Right renal cortex interstitium (tissue), 3 donors: Measurements from ENCODE around the gene SAE1. TPM values are rescaled to one million over a fixed set of nuclear protein-coding genes. Genes with fewer than 3 reads are reported as not detected.
"Not testable (repeated sequence)": the region's sequence is repeated elsewhere in the genome, so short reads cannot be mapped to it uniquely, and the experiment has no call there.

Experiments
- DNase-seq, 3 donors: peaks; one replicate each; pipeline ENCODE4 v3.0.0-alpha.2; 2013; ENCODE audit warnings: low read depth in 3 of 3, low spot score in 2 of 3
- polyA plus RNA-seq, 3 donors: library from polyadenylated mRNA; unstranded; fragments of 120-200 nt; gene quantifications; one replicate each; pipeline ENCODE4 v1.2.1, GENCODE V29; 2013; ENCODE audit not compliant: insufficient read length in 3 of 3

SAE1 gene
- 100 to 1,000 TPM; 119 to 131 (median 131) TPM for polyA plus RNA-seq

- peak; percentile 93 to 95 (median 94) for DNase-seq
Measured at GRCh38 chr19:47130589-47131227, at the start of gene SAE1. TSS of gene SAE1 (plus strand) at chr19:47130835. CDS start at chr19:47130931, 96 bp downstream.

- no peak for DNase-seq
Measured at GRCh38 chr19:47081095-47081494, 49.5 kb upstream of the SAE1 start.

DNA sequence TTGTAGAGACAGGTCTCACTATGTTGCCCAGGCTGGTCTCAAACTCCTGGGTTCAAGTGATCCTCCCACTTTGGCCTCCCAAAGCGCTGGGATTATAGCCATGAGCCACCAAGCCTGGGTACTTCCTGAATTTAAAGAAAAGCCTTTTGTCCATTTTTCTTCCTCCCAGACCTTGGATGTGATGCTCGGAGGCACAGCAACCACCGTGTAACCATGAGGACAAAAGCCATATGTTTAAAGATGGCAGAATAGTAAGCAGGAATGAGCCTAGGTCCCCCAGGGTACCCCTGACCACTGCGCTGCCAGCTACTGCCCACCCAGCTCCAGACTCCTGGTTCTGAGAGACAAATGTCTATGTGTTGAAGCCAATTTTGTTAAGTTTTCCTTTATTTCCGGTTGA is 48.1 kb upstream of the SAE1 start:
- no peak for DNase-seq

- DNase-seq, result no peak
Measured at GRCh38 chr19:47084879-47085439, 45.7 kb upstream of the SAE1 start.

DNA sequence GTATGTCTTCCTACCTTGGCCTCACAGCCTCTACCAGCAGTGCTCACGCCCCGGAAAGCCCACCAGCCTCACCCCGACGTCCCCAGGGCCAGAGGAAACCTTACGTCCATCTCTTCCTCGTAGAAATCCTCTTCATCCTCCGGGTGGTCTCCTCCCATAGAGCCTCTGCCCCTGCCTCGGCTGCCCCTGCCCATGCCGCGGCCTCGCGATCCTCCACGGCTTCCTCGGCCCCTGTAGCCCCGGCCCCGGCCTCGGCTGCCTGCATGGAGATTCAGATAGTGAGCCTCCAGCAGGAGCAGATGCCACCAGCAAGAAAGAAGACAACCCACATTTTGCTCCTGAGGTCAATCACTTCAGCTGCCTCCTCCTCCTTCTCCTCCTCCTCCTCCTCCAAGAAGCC is 44.4 kb upstream of the SAE1 start:
- DNase-seq, result no peak

DNA sequence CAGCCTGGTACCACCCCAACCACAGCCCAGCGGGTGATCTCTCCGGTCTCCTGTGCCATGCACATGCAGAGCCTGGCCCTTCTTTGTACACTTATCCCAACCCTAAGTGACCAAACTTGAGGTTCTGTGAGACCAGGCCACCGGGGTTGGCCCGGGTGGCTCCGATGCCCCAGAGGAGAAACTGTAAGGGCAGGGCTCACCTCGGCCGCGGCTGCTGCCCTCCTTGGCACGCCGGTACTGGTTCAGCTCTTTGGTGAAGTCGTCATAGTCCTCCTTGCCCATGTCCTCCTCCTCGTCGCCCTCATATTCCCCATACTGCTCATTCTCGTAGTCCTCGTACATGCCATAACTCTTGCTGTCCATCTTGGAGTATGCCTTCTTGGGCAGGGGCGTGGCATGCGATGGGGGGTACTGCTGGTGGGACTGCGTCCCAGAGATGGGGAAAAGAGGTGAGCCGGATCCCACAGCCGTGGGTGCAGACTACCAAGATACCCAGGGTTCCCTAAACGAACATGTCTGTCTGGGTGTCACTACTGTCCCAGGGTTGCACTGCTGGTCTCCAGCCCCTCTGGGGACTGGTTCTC is 40.8 kb upstream of the SAE1 start:
- DNase-seq, result no peak

DNA sequence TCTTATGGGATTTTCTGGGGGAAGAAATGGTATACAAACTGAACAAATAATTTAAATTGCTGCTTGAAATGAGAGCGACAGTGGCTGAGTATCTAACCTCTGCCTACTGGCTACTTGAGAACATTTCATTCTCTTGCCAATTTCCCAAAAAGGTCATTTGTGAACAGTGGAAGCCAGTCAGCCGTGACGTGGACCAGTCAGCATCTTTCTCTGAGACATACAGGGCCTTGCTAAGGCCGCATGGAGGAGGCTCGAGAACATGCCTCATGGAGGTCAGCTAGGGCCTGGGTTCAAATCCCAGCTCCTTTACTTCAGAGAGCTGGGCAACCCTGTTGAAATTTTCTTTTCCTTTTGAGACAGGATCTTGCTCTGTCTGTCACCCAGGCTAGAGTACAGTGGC is 37.4 kb upstream of the SAE1 start:
- no peak for DNase-seq

DNA sequence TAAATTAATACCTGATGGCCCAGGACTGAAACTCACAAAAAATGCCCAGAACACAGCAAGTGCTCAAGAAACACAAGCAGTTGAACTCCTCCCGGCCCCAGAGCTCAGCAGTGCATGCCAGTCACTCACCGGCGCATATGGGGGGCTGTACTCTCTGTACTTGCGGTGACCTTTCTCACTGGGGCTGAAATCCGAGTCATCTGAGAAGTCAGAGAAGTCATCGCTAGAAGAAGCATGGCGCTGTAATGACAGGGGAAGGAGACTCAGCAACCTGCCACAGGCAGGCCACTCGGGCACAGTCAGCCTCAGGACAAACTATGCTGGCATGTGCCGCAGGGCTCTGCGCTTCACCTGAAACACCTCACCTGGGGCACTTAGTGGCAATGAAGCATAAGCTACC is 36.8 kb upstream of the SAE1 start:
- DNase-seq, result no peak

DNA sequence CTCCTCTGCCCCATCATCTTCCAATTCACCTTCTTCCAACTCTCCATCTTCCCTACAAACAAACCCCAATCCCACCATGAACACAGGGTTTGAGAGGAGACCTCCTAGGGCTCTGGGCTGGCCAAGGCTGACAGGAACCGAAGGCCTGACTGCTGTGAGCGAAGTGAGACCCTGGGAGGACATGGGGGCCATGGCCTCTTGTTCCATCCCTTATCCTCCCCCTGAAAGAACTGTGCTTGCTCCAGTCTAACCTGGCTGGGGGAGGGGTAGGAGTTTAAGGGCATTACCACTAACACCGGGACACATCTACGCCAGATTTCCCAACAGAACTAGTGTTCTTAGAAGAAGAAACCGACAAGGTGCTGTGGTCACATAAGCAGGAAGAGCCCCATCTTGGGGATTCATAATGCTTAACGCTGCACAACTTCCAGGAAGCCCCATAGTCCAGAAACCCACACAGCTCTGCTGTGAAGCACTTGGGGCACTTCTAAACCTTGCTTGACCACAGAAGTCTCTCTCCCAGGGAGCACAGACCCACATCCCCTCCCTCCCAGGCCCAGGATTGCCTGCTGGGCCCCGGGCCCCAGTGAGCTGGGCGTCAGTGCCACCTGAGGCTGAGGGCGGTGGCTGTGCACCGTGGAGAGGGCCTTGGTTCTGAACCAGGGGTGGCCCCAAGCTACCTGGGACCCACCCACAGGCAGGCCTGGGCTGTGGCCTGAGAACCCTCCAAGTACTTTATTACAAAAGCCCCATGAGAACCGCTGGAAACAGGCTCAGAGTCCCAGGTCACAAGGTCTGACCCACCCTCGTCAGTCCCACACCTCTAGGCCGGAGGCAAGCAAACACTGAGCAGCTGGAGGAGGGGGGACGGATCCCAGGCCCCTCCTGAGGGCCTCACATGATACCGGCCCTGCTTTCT is 35.8 kb upstream of the SAE1 start:
- DNase-seq, result no peak

DNA sequence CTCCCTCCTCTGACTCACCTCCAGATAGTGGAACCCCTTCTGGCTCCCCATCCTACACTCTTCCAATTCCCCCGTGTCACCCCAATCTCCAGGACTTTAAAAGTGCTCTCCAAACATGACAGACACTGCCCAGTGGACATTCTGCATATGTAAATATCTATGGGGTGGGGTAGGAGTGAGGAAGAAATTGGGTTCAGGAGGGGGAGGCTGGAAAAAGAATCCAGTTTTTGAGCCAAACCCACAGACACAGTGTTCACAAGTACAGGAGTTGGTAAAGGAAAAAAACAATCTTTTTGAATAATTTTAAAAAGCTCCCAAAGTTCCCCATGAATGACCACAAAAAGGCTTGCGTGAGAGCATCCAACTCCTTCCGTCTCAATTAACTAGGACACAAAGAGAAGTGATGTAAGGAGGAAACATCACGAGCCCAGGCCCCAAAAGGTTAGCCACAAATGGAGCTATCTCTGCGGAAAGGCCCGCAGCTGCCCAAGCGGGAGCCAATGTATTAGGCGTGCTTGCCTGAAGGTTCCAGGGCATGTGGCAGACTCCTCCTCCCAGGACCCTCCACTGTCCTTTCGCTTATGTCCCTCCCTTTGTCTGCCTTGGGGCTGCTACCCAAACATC is 35.0 kb upstream of the SAE1 start:
- no peak for DNase-seq

DNA sequence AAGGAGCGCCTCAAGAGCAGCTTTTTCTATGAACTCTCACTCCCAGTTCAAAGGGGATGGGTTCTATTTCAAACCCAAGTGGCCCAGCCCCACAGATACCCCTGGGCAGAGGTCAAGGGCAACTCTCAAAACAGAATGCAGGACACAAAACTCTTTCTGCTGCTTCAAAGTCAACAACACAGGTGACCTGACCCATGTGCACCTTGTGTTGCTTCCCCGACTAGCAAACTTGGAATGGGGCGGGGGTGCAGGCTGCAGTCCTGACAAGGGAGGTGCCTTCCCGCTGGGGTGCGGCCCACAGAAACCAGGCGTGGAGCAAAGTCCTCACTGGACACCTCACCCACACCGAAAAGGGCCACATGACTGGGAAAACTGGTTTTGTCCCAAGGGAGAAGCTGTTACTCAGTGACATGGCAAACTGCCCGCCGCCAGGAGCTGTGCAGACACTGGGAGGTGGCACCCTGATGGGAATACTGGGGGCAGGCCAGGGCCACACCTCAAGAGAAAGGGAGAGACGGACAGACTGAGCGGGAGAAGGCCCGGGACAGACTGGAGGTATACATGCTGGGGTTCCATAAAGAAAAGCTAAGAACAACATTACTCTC is 34.4 kb upstream of the SAE1 start:
- no peak for DNase-seq

DNA sequence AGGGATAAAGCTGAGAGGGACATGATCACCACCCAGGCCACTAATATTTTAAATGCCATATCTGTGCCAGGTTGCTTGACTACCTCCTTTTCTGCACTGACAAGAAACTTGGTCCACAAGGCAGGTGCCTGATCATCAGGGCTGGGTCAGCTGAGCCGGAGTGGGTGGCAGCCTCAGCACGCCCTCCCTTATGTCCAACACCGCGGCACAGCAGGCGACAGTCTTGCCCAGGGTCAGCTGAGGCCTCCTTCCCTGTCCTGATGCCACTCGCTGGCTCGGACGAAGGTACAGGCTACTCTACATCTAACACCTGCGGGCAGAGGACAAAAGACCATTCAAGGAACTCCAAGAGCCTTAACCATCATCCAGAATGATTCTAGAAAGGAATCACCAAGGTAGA is 33.9 kb upstream of the SAE1 start:
- DNase-seq, result no peak

GRCh38 chr19:47097396-47098201 is 33.0 kb upstream of the SAE1 start:
- DNase-seq, result no peak

- no peak for DNase-seq
Measured at GRCh38 chr19:47098608-47099007, 32.0 kb upstream of the SAE1 start.

GRCh38 chr19:47099576-47100050 is 31.0 kb upstream of the SAE1 start:
- no peak for DNase-seq

DNA sequence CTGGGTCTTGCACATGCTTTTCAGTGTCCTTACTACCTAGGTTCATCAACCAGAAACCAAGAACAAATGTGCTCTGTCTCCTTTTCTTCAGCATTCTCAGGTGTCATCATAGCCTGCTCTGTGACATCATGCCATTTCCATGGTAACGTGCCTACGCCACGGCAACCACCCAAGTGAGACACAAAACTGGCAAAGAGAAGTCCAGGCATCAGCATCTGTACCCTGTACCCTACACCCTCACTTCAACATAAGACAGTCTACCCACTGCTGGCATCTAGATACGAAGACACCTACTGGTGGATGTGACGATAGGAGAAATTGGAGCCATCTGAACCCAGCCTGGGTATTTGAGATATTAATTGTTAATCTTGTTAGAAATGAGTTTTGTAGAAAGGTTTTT is 30.3 kb upstream of the SAE1 start:
- DNase-seq, result no peak

DNA sequence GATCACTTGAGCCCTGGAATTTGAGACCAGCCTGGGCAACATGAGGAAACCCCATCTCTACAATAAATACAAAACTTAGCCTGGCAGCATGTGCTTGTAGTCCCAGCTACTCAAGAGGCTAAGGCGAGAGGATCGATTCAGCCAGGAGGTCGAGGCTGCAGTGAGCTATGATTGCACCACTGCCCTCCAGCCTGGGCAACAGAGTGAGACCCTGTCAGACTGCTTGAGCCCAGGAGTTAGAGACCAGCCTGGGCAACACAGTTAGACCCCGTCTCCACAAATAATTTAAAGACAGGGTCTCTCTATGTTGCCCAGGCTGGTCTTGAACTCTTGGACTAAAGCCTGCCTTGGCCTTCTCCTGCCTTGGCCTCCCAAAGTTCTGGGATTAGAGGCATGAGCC is 29.5 kb upstream of the SAE1 start:
- DNase-seq, result not testable (repeated sequence)

GRCh38 chr19:47102346-47103060 is 28.1 kb upstream of the SAE1 start:
- no peak for DNase-seq

DNA sequence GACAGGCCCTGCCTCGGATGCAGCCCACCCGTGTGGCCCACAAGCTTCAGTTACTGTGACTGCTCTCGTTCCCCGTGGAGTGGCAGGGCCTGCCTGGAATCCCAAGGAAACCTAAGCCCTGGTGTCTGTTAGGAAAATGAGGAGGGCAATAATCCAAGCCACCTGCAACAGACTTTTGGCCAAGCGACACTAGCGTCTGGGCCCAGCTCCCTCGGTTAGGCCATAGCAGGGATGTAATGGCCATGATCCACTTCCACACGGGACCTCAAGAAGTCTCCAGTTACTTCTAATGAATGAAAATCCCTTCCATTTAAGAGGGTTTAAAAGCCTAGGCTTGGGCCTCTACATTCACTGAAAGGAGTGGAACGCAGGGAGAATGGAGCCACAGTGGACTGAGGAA is 26.0 kb upstream of the SAE1 start:
- DNase-seq, result no peak
